ENCODE measurements around the gene FMO3. TPM values are rescaled to one million over a fixed set of nuclear protein-coding genes. Genes with fewer than 3 reads are reported as not detected.

Gene FMO3
- total RNA-seq, 1 donor from 2014 or later, result 0.27 TPM

DNA sequence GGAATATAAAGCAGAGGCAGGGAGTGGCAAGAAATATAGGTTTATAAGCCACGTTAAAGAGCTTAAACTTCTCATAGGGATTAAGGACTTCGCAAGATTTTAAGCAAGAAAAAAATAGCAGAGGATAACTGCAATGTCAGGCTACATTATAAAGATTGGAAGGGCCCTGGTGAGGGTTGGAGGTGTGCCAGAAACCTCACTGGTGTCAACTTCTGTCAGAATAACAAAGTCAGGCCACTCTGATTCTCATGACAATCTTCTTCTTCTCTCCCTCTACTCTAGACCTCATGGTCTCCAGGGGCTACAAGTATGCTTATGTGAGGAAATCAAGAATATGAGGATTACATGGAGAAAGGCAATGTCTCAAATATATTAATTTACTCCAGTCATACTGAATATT, 61.8 kb downstream of the FMO3 start:
- Mint-ChIP-seq H3K27me3 (ENCODE audit: low read depth) (no peaks in the 10 kb centered on the region), H3K9me3 (ENCODE audit: low read depth) (no peaks in the 10 kb centered on the region), H3K4me3 (ENCODE audit: unreplicated experiment) (no peak overlapping the region), H3K4me1 (ENCODE audit: low read depth) (peaks cover 21% of the 10 kb centered on the region), H3K36me3 (ENCODE audit: low read depth) (no peaks in the 10 kb centered on the region), H3K27ac (ENCODE audit: unreplicated experiment) (no peak overlapping the region)
- TF ChIP-seq, protein P1, sequence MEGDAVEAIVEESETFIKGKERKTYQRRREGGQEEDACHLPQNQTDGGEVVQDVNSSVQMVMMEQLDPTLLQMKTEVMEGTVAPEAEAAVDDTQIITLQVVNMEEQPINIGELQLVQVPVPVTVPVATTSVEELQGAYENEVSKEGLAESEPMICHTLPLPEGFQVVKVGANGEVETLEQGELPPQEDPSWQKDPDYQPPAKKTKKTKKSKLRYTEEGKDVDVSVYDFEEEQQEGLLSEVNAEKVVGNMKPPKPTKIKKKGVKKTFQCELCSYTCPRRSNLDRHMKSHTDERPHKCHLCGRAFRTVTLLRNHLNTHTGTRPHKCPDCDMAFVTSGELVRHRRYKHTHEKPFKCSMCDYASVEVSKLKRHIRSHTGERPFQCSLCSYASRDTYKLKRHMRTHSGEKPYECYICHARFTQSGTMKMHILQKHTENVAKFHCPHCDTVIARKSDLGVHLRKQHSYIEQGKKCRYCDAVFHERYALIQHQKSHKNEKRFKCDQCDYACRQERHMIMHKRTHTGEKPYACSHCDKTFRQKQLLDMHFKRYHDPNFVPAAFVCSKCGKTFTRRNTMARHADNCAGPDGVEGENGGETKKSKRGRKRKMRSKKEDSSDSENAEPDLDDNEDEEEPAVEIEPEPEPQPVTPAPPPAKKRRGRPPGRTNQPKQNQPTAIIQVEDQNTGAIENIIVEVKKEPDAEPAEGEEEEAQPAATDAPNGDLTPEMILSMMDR (IDR thresholded peaks at IDR 0.05), result no peak
- DNase-seq (ENCODE audit: low spot score), result no peak

DNA sequence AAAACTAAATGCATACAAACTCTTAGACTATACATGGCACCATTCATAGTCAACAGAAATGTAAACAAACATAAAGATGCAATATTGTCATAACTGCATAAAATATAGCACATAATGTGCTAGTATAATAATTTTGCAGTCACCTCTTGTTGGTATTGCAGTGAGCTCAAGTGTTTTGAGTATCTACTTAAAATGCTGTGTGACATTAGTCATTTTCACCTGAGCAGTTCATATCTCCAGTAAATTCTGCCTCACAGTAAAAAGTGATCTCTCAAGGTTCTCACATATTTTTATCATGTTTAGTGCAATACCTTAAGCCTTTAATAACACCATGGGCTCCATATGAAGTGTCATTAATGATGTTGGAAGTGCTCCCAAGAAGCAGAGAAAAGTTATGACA, 64.8 kb downstream of the FMO3 start:
- no peak for DNase-seq (ENCODE audit: low spot score)
- Mint-ChIP-seq H3K4me1 (ENCODE audit: low read depth) (peaks cover 34% of the 10 kb centered on the region), H3K36me3 (ENCODE audit: low read depth) (no peaks in the 10 kb centered on the region), H3K27me3 (ENCODE audit: low read depth) (no peaks in the 10 kb centered on the region), H3K27ac (ENCODE audit: unreplicated experiment) (no peak overlapping the region), H3K4me3 (ENCODE audit: unreplicated experiment) (no peak overlapping the region), H3K9me3 (ENCODE audit: low read depth) (peaks cover 3% of the 10 kb centered on the region)
- TF ChIP-seq, protein P1 (IDR thresholded peaks at IDR 0.05), result no peak

DNA sequence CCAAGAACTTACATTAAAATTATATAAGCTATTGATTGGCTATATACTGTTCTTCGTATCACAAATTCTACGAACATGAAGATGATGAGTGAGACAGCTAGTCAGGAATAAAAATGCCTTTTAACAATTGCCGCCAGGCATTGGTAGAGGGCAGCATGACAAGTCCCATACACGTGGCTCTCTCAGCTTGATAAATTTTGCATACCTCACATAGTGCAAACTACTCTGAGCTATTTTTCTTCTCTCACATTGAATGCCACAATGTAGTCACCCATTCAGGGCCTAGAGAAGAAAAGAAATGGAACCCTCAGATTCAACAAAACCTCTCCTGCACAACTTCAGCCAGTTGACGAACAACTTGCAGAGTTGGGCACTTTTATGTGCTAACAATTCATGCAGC, 67.4 kb downstream of the FMO3 start:
- H3K9me3 Mint-ChIP-seq (ENCODE audit: low read depth), result peaks cover 3% of the 10 kb centered on the region
- peak overlapping the region; percentile 59 for H3K27ac Mint-ChIP-seq (ENCODE audit: unreplicated experiment)
- H3K4me3 Mint-ChIP-seq (ENCODE audit: unreplicated experiment), result no peak overlapping the region
- no peaks in the 10 kb centered on the region for H3K27me3 Mint-ChIP-seq (ENCODE audit: low read depth)
- TF ChIP-seq, protein P1 (IDR thresholded peaks at IDR 0.05), result no peak
- peaks cover 25% of the 10 kb centered on the region for H3K4me1 Mint-ChIP-seq (ENCODE audit: low read depth)
- DNase-seq (ENCODE audit: low spot score), result no peak
- no peaks in the 10 kb centered on the region for H3K36me3 Mint-ChIP-seq (ENCODE audit: low read depth)

DNA sequence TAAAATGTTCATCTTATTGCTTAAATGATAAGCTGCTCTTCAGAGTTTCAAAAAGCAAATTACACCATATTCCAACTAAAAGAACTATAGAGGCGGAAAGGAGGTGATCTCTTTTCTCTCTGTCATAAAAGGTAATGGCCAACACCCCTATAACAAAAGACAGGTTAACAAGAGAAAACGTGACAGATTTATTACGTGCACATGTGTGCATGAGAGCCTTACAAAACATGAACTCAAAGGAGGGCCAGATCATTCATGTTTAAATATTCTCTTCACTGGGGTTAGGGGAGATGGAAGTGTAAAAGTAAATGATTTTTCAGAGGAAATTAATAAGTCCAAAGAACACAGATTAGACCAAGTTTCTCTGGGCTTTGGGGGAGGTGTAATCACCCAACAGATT, 67.8 kb downstream of the FMO3 start:
- TF ChIP-seq, protein P1 (IDR thresholded peaks at IDR 0.05), result no peak
- DNase-seq (ENCODE audit: low spot score), result no peak
- peak overlapping the region; percentile 59 for H3K27ac Mint-ChIP-seq (ENCODE audit: unreplicated experiment)
- peaks cover 3% of the 10 kb centered on the region for H3K9me3 Mint-ChIP-seq (ENCODE audit: low read depth)
- H3K27me3 Mint-ChIP-seq (ENCODE audit: low read depth), result no peaks in the 10 kb centered on the region
- no peak overlapping the region for H3K4me3 Mint-ChIP-seq (ENCODE audit: unreplicated experiment)
- H3K36me3 Mint-ChIP-seq (ENCODE audit: low read depth), result no peaks in the 10 kb centered on the region
- peaks cover 25% of the 10 kb centered on the region for H3K4me1 Mint-ChIP-seq (ENCODE audit: low read depth)

DNA sequence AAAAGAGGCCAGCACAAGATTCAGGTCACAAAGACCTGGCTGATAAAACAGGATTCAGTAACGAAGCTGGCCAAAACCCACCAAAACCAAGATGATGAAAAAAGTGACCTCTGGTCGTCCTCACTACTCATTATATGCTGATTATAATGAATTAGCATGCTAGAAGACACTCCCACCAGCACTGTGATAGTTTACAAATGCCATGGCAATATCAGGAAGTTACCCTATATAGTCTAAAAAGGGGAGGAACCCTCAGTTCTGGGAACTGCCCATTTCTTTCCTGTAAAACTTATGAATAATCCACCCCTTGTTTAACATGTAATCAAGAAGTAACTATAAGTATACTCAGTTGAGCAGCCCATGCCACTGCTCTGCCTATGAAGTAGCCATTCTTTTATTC, 68.4 kb downstream of the FMO3 start:
- Mint-ChIP-seq H3K4me3 (ENCODE audit: unreplicated experiment) (no peak overlapping the region), H3K36me3 (ENCODE audit: low read depth) (no peaks in the 10 kb centered on the region), H3K27me3 (ENCODE audit: low read depth) (no peaks in the 10 kb centered on the region), H3K27ac (ENCODE audit: unreplicated experiment) (no peak overlapping the region), H3K9me3 (ENCODE audit: low read depth) (peaks cover 3% of the 10 kb centered on the region), H3K4me1 (ENCODE audit: low read depth) (peaks cover 25% of the 10 kb centered on the region)
- TF ChIP-seq, protein P1 (IDR thresholded peaks at IDR 0.05), result no peak
- DNase-seq (ENCODE audit: low spot score), result no peak
